ENCODE results near the gene KRT14. TPM values are rescaled to one million over a fixed set of nuclear protein-coding genes. Genes with fewer than 3 reads are reported as not detected.
"Not testable (repeated sequence)": the region's sequence is repeated elsewhere in the genome, so short reads cannot be mapped to it uniquely, and the experiment has no call there.

KRT14 gene
- total RNA-seq, 2 donors from 2014 or later: 6.9 to 18.7 TPM

DNA sequence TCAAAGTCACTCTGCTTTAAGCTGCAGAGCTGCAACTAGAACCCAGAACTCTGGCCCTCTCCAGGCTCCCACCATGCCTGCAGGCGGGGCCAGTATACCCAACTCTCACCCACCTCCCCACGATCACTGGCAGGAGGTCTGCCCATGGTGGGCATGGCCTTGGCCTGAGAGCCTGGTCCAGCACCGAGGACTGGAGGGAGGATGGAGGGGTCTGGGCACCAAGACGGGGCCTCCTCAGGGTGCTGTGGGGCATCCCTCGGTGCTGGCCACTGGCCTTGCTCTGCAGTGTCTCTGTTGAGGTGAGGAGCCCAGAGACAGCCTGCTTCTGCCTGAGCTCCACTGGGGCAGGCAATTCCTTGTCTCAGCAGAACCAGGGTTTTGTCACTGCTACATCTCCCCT lies 27.4 kb upstream of the KRT14 start:
- DNase-seq (ENCODE audit: low spot score): no peak
- Histone ChIP-seq H3K9me3 (no peaks in the 10 kb centered on the region), H3K27ac (no peak overlapping the region), H3K4me3 (no peak overlapping the region), H3K27me3 (replicated peaks; ENCODE audit: insufficient read depth) (no peaks in the 10 kb centered on the region), H3K36me3 (no peaks in the 10 kb centered on the region), H3K4me1 (ENCODE audit: control insufficient read depth in 1 of 2, low read depth in 2 of 2) (no peaks in the 10 kb centered on the region)
- ATAC-seq (ENCODE audit: insufficient number of reproducible peaks, low FRiP score, low read depth): no peak
- no peak for TF ChIP-seq CTCF (IDR thresholded peaks at IDR 0.05)

GRCh38 chr17:41613277-41614082 lies 26.8 kb upstream of the KRT14 start:
- Histone ChIP-seq H3K9me3 (no peaks in the 10 kb centered on the region), H3K4me1 (ENCODE audit: control insufficient read depth in 1 of 2, low read depth in 2 of 2) (no peaks in the 10 kb centered on the region), H3K4me3 (no peak overlapping the region), H3K27me3 (replicated peaks; ENCODE audit: insufficient read depth) (no peaks in the 10 kb centered on the region), H3K27ac (peak overlapping the region in 1 of 2 donors; percentile 47), H3K36me3 (no peaks in the 10 kb centered on the region)
- ATAC-seq (ENCODE audit: insufficient number of reproducible peaks, low FRiP score, low read depth): no peak
- no peak for TF ChIP-seq CTCF (IDR thresholded peaks at IDR 0.05)
- no peak for DNase-seq (ENCODE audit: low spot score)

DNA sequence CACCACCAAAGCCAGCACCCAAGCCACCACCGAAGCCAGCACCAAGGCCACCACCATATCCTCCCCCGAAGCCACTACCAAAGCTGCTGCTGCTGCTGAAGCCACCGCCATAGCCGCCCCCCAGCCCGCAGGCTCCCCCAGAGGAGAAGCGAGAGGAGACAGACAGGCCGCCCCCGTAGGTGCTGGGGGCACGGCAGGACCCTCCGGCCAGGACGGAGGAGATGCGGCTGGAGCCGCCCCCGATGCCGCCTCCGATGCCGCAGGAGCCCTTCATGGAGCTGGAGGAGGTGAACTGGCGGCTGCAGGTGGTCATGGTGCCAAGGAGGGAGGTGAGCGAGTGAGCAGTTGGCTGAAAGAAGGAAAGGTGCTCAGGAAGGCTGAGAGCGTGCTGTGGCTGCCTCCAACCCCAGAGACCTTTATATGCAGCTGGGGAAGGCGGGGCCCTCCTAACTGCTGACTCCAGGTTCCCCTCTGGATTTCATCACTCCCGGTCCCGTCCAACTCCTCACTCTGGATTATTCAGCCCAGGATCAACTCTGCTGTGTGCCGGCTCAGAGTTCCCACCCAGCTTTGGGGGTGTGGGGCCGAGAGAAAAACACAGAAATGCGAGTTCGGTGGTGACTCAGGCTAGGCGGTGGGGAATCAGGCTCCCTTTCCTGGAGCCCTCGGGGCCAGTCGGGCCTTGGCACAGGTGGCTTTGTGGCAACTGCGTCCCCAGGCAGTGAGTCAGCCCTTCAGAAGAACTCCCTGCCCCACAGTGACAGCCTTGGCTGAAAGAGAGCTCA lies 25.9 kb upstream of the KRT14 start, which contains the start of gene KRT16:
Gene KRT16 (minus strand): TSS at position 392 of the 785 bp plus-strand sequence. CDS start 79 bp downstream, at position 313.
- not testable (repeated sequence) for H3K27me3 ChIP-seq (replicated peaks; ENCODE audit: insufficient read depth); H3K4me3 ChIP-seq; H3K4me1 ChIP-seq (ENCODE audit: control insufficient read depth in 1 of 2, low read depth in 2 of 2); H3K36me3 ChIP-seq; H3K9me3 ChIP-seq; DNase-seq (ENCODE audit: low spot score)
- peak within 1 kb of the TSS in 1 of 2 donors; percentile 47 for H3K27ac ChIP-seq
- peak; percentile 77 for ATAC-seq (ENCODE audit: insufficient number of reproducible peaks, low FRiP score, low read depth)

- TF ChIP-seq CTCF (IDR thresholded peaks at IDR 0.05): no peak
- Histone ChIP-seq H3K27ac (no peak overlapping the region), H3K9me3 (peaks cover 9% of the 10 kb centered on the region), H3K36me3 (no peaks in the 10 kb centered on the region), H3K27me3 (replicated peaks; ENCODE audit: insufficient read depth) (no peaks in the 10 kb centered on the region), H3K4me3 (no peak overlapping the region), H3K4me1 (ENCODE audit: control insufficient read depth in 1 of 2, low read depth in 2 of 2) (no peaks in the 10 kb centered on the region)
- ATAC-seq (ENCODE audit: insufficient number of reproducible peaks, low FRiP score, low read depth) (no peak), DNase-seq (ENCODE audit: low spot score) (no peak)
Observed at GRCh38 chr17:41610965-41611640, 24.4 kb upstream of the KRT14 start.

- not testable (repeated sequence) for ATAC-seq (ENCODE audit: insufficient number of reproducible peaks, low FRiP score, low read depth); H3K9me3 ChIP-seq; H3K4me1 ChIP-seq (ENCODE audit: control insufficient read depth in 1 of 2, low read depth in 2 of 2); DNase-seq (ENCODE audit: low spot score); H3K36me3 ChIP-seq; H3K27ac ChIP-seq; H3K4me3 ChIP-seq; H3K27me3 ChIP-seq (replicated peaks; ENCODE audit: insufficient read depth)
Observed at GRCh38 chr17:41610061-41610517, 23.4 kb upstream of the KRT14 start.

- not testable (repeated sequence) for H3K4me3 ChIP-seq; H3K27me3 ChIP-seq (replicated peaks; ENCODE audit: insufficient read depth); DNase-seq (ENCODE audit: low spot score); H3K4me1 ChIP-seq (ENCODE audit: control insufficient read depth in 1 of 2, low read depth in 2 of 2); H3K9me3 ChIP-seq; ATAC-seq (ENCODE audit: insufficient number of reproducible peaks, low FRiP score, low read depth); H3K36me3 ChIP-seq; H3K27ac ChIP-seq
Observed at GRCh38 chr17:41606930-41607329, 20.2 kb upstream of the KRT14 start.

All from thoracic aorta (tissue), 2 donors.